Daoy (cell line): ENCODE measurements around the gene RELB. TPM values are rescaled to one million over a fixed set of nuclear protein-coding genes. Genes with fewer than 3 reads are reported as not detected.

Experiments used
- DNase-seq: peaks from one replicate; pipeline ENCODE4 v3.0.0-alpha.2; 2015; ENCODE audit warnings: low read depth
- total RNA-seq: library from RNA; depleted of rRNA; stranded (reverse); fragments of >200 nt; shearing (Covaris generic); gene quantifications from 2 replicates; pipeline ENCODE4 v1.2.3, GENCODE V29; 2014; rRNA removed

The RELB gene
- total RNA-seq, 1 experiment from 2014 or later: 15.5 TPM

- DNase-seq: peak; percentile 86
These were observed 78.0 kb downstream of the RELB start, which contains the start of gene GEMIN7 for GRCh38 chr19:45079063-45079910. Gene GEMIN7 (plus strand): TSS chr19:45079260. CDS start chr19:45090115, 10,855 bp downstream.

DNA sequence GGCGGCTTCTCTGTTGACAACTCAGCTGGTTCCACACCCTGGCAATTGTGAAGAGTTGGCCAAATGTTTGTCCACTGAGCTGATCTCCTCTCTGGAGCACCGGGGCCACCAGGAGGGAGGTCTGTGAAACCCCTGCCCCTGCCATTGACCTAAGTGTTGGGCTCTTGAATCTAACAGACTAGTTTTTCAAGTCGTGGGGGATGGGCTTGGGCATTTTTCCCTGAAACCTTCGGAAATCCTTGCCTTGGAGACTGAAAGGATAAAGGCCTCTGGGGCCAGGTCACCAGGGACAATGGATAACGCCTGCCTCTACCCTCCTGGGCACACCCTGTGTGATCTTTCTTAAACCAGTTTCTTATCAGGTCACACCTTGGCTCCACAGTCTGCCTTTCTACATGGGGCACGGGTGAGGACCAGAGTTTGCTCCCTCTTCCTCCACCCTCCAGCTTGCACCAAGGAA is 78.7 kb downstream of the RELB start:
- DNase-seq: no peak

DNA sequence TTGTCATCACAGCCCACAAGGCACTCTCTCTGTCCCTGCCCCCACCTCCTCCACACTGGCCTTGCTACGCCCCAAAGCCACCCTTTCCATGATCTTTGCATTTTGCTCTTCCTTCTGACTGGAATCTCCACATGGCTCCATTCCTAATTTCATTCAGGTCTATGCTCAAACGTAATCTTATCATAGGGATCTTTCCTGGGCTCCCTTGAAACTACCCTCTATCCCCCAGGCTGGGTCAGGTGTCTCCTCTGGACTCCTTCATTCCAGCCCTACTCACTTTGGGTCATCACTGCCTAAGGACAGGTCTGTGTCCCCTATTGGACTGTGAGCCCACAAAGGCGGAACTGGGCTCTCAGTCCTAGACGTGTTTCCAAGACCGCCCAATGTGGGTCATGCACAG is 80.9 kb downstream of the RELB start:
- DNase-seq: no peak

GRCh38 chr19:45086480-45086879 is 85.2 kb downstream of the RELB start:
- no peak for DNase-seq

- no peak for DNase-seq
These were observed 86.3 kb downstream of the RELB start for GRCh38 chr19:45087531-45087930.

Other genes with a start within 250 kb of the RELB start
- not detected in 2 replicates for gene CBLC, start 223.6 kb upstream of the RELB start, total RNA-seq
- gene BCAM, start 192.4 kb upstream of the RELB start, total RNA-seq: 4.6 and 13.4 TPM in 2 replicates
- gene NECTIN2, start 155.2 kb upstream of the RELB start, total RNA-seq: 66.4 and 73.7 TPM in 2 replicates
- gene TOMM40, start 110.2 kb upstream of the RELB start, total RNA-seq: 170 and 179 TPM in 2 replicates
- 0.86 and 1.6 TPM in 2 replicates for gene APOE, start 95.7 kb upstream of the RELB start, total RNA-seq
- gene APOC1, start 86.9 kb upstream of the RELB start, total RNA-seq: 4.4 and 24.5 TPM in 2 replicates
- gene APOC4, start 59.2 kb upstream of the RELB start, total RNA-seq: not detected in 2 replicates
- gene APOC2, start 55.4 kb upstream of the RELB start, total RNA-seq: not detected in 2 replicates
- gene CLPTM1, start 46.1 kb upstream of the RELB start, total RNA-seq: 12.9 and 17.3 TPM in 2 replicates
- 61.6 and 80.7 TPM in 2 replicates for gene CLASRP, start 37.6 kb downstream of the RELB start, total RNA-seq
- gene ZNF296, start 75.0 kb downstream of the RELB start, total RNA-seq: 0.06 TPM in 1 of 2 replicates, not detected in the other
- 43.3 and 70.7 TPM in 2 replicates for gene GEMIN7, start 77.8 kb downstream of the RELB start, total RNA-seq
- gene PPP1R37, start 91.7 kb downstream of the RELB start, total RNA-seq: 18.1 and 30.6 TPM in 2 replicates
- 0.11 and 1.4 TPM in 2 replicates for gene NKPD1, start 159.5 kb downstream of the RELB start, total RNA-seq
- gene TRAPPC6A, start 176.8 kb downstream of the RELB start, total RNA-seq: 4.3 and 8.4 TPM in 2 replicates
- gene BLOC1S3, start 177.3 kb downstream of the RELB start, total RNA-seq: 3.9 and 6.9 TPM in 2 replicates
- gene EXOC3L2, start 243.9 kb downstream of the RELB start, total RNA-seq: 0.17 and 0.39 TPM in 2 replicates
- gene MARK4, start 249.8 kb downstream of the RELB start, total RNA-seq: 2.5 and 8.1 TPM in 2 replicates